Endothelial cell of umbilical vein (primary cell): Measurements from ENCODE around the gene UBR3. TPM values are rescaled to one million over a fixed set of nuclear protein-coding genes. Genes with fewer than 3 reads are reported as not detected.

Experiments used
- BruUV-seq: library from RNA; stranded (reverse); fragments of 400-500 nt; replicated peaks from 2 replicates; lab custom pipeline; 2021; lab: Mats Ljungman, UMichigan
- CTCF ChIA-PET: fragments of 300-600, 350-600 bp; sonication (Branson Sonifier 250); formaldehyde crosslinking; loops from one replicate; lab custom pipeline; 2021; ENCODE audit warnings: antibody characterized with exemption, inconsistent platforms; lab: Charles Lee
- POLR2A ChIA-PET: fragments of 300-600, 350-600 bp; sonication (Branson Sonifier 250); formaldehyde crosslinking; loops from one replicate; lab custom pipeline; 2021; ENCODE audit warnings: antibody characterized with exemption, inconsistent platforms; lab: Charles Lee
- DNase-seq: peaks from one replicate; pipeline ENCODE4 v3.0.0-alpha.2; 2011; ENCODE audit warnings: low read depth, low spot score
- FAIRE-seq: peaks from 2 replicates; lab custom pipeline; 2011; peaks lifted over from hg19 to GRCh38; lab: Jason Lieb, UNC
- H2AFZ ChIP-seq: 2 replicates; pipeline ENCODE4 v1.6.0; 2012; ENCODE audit warnings: low read depth, low read length, control low read depth, inconsistent platforms
- H3K27ac ChIP-seq: 2 replicates; pipeline ENCODE4 v1.5.1; 2011; ENCODE audit warnings: low read depth, mild to moderate bottlenecking, control low read depth, low read length, moderate library complexity; ENCODE audit not compliant: insufficient read depth
- H3K27me3 ChIP-seq, 2 experiments: 2 replicates each; pipeline versions ENCODE4 v1.6.0 to v1.6.1; 2011; ENCODE audit warnings: low read length in 2 of 2, mixed read lengths in 1 of 2; ENCODE audit not compliant: control insufficient read depth in 2 of 2, insufficient read depth in 2 of 2
- H3K36me3 ChIP-seq, 2 experiments: 2 replicates in 1 of 2; 3 replicates in 1 of 2; pipeline ENCODE4 v1.5.1; 2011; ENCODE audit warnings: low read length in 2 of 2, mild to moderate bottlenecking in 1 of 2, moderate library complexity in 1 of 2; ENCODE audit not compliant: control insufficient read depth in 2 of 2, insufficient read depth in 2 of 2; ENCODE audit errors: extremely low read depth in 1 of 2
- H3K4me1 ChIP-seq: 3 replicates; pipeline ENCODE4 v1.5.1; 2011; ENCODE audit warnings: mild to moderate bottlenecking, low read length; ENCODE audit not compliant: control insufficient read depth, insufficient read depth; ENCODE audit errors: extremely low read depth
- H3K4me2 ChIP-seq: 2 replicates; pipeline ENCODE4 v1.6.1; 2011; ENCODE audit warnings: low read length, control low read depth, mixed read lengths; ENCODE audit not compliant: insufficient read depth
- H3K4me3 ChIP-seq, 3 experiments: fragments of 200-600 bp in 1 of 3; sonication (generic), shearing (Covaris generic) in 1 of 3; replicated peaks in 1 of 3; 2 replicates each; pipeline ENCODE4 v1.5.1; 2011 to 2016; ENCODE audit warnings: control low read depth in 3 of 3, low read length in 3 of 3, mild to moderate bottlenecking in 2 of 3, inconsistent platforms in 1 of 3, low read depth in 1 of 3, moderate library complexity in 1 of 3; ENCODE audit not compliant: insufficient read depth in 1 of 3
- H3K79me2 ChIP-seq: 2 replicates; pipeline ENCODE4 v1.6.0; 2012; ENCODE audit warnings: low read length, inconsistent platforms; ENCODE audit not compliant: control insufficient read depth, insufficient read depth
- H3K9ac ChIP-seq: replicated peaks from 2 replicates; pipeline ENCODE3; 2011; ENCODE audit warnings: low read length, control low read depth; ENCODE audit not compliant: insufficient read depth; ENCODE audit errors: extremely low read depth
- H3K9me1 ChIP-seq: replicated peaks from 3 replicates; pipeline ENCODE4 v1.6.0; 2011; ENCODE audit warnings: mild to moderate bottlenecking, low read length; ENCODE audit not compliant: control insufficient read depth, insufficient read depth; ENCODE audit errors: extremely low read depth
- H3K9me3 ChIP-seq: replicated peaks from 2 replicates; pipeline ENCODE4 v1.5.1; 2012; ENCODE audit warnings: low read length, inconsistent platforms; ENCODE audit not compliant: control insufficient read depth, insufficient read depth
- H4K20me1 ChIP-seq: replicated peaks from 2 replicates; pipeline ENCODE3; 2011; ENCODE audit warnings: mild to moderate bottlenecking, low read length; ENCODE audit not compliant: control insufficient read depth, insufficient read depth; ENCODE audit errors: extremely low read depth
- CTCF ChIP-seq, 2 donors: IDR thresholded peaks; 1 replicate in 1 of 2; 2 replicates in 1 of 2; pipeline ENCODE4 v1.5.1; 2011; ENCODE audit warnings: low read length in 2 of 2, mild to moderate bottlenecking in 2 of 2, moderate library complexity in 2 of 2, control low read depth in 1 of 2, inconsistent platforms in 1 of 2, low read depth in 1 of 2; ENCODE audit not compliant: insufficient read depth in 1 of 2; ENCODE audit errors: extremely low read depth in 1 of 2
- EZH2 ChIP-seq: IDR thresholded peaks from 2 replicates; pipeline ENCODE4 v1.6.1; 2012; ENCODE audit warnings: borderline replicate concordance, low read depth, mild to moderate bottlenecking, moderate library complexity, low read length, inconsistent platforms; ENCODE audit not compliant: severe bottlenecking
- FOS ChIP-seq: IDR thresholded peaks from 2 replicates; pipeline ENCODE4 v1.6.1; 2011; ENCODE audit warnings: mild to moderate bottlenecking, low read length, moderate library complexity, borderline replicate concordance; ENCODE audit not compliant: insufficient read depth
- GATA2 ChIP-seq: IDR thresholded peaks from 2 replicates; pipeline ENCODE4 v1.7.0; 2011; ENCODE audit warnings: low read depth, mild to moderate bottlenecking, moderate library complexity, mixed read lengths, low read length; ENCODE audit not compliant: insufficient read length, insufficient read depth
- JUN ChIP-seq: IDR thresholded peaks from 2 replicates; pipeline ENCODE4 v1.6.1; 2011; ENCODE audit warnings: borderline replicate concordance, low read depth; ENCODE audit not compliant: insufficient read length, insufficient read depth
- MAX ChIP-seq: IDR thresholded peaks from 2 replicates; pipeline ENCODE4 v1.6.1; 2011; ENCODE audit not compliant: insufficient read depth, insufficient read length
- MYC ChIP-seq: IDR thresholded peaks from one replicate; pipeline ENCODE4 v1.6.1; 2011; ENCODE audit warnings: mild to moderate bottlenecking, low read depth, low read length
- POLR2A ChIP-seq: IDR thresholded peaks from 2 replicates; pipeline ENCODE4 v1.6.1; 2012; ENCODE audit warnings: low read depth, mild to moderate bottlenecking, control low read depth, low read length
- POLR2AphosphoS5 ChIP-seq: IDR thresholded peaks from 2 replicates; pipeline ENCODE4 v1.6.1; 2012; ENCODE audit warnings: low read depth, mild to moderate bottlenecking, control low read depth, low read length, moderate library complexity; ENCODE audit not compliant: insufficient read depth
- dilution Hi-C: fragments of 300-500 bp; cut with MboI; formaldehyde crosslinking; loops from one replicate; pipeline ENCODE4 v1.15.0; 2019; ENCODE audit warnings: low sequenced_read_pairs; ENCODE audit not compliant: extremely low pct_ligation_motif_present
- intact Hi-C: fragments of 100-400 bp; cut with micrococcal nuclease; formaldehyde crosslinking; loops from one replicate; pipeline ENCODE4 v1.10.0; 2022
- polyA plus RNA-seq, 4 experiments: library from polyadenylated mRNA; depleted of rRNA in 3 of 4; stranded (reverse) in 3 of 4; unstranded in 1 of 4; fragments of >200 nt; gene quantifications; 2 replicates each; pipeline versions ENCODE4 v1.2.1 to v1.2.3, GENCODE V29; 2011 to 2012; ENCODE audit warnings: missing spikeins in 1 of 4
- total RNA-seq: library from RNA; stranded (reverse); gene quantifications from 2 replicates; pipeline ENCODE4 v1.2.3, GENCODE V29; 2021

The UBR3 gene
- total and polyA plus RNA-seq, 2 donors (not counting 3 experiments of a cell fraction or from before 2014, with no cell fraction given) = 5.3 to 27.5 TPM

GRCh38 chr2:170121689-170122088 lies 294.4 kb downstream of the UBR3 start:
- H3K4me3 ChIP-seq = no peak overlapping the region
- no peak overlapping the region for H3K4me2 ChIP-seq
- intact Hi-C loops = no loop called here
- H4K20me1 ChIP-seq = no peaks in the 10 kb centered on the region
- POLR2A ChIA-PET = no interaction called here
- H3K9ac ChIP-seq = no peak overlapping the region
- TF ChIP-seq MAX = no peak
- no peak for TF ChIP-seq EZH2
- TF ChIP-seq POLR2A = no peak
- no peak for TF ChIP-seq MYC
- TF ChIP-seq CTCF (IDR thresholded peaks at IDR 0.05; ENCODE audit: extremely low read depth in 1 of 2, insufficient read depth in 1 of 2, low read depth in 1 of 2, low read length in 2 of 2) = no peak
- TF ChIP-seq GATA2 = no peak
- TF ChIP-seq FOS = no peak
- no peak for TF ChIP-seq JUN
- TF ChIP-seq POLR2AphosphoS5 = no peak
- H3K27me3 ChIP-seq = no peaks in the 10 kb centered on the region
- no peaks in the 10 kb centered on the region for H3K79me2 ChIP-seq
- dilution Hi-C loops = no loop called here
- no TSS peak for BruUV-seq
- H2AFZ ChIP-seq = no peak overlapping the region
- CTCF ChIA-PET = interaction anchor here (1.4 kb wide), 1 partner anchor 27 kb away, joined by 3 read pairs; no protein-coding TSS in a partner anchor
- H3K9me3 ChIP-seq = no peaks in the 10 kb centered on the region
- no peaks in the 10 kb centered on the region for H3K36me3 ChIP-seq
- H3K9me1 ChIP-seq = no peaks in the 10 kb centered on the region
- H3K27ac ChIP-seq = no peak overlapping the region
- FAIRE-seq (no peak), DNase-seq (no peak)
- peaks cover 4% of the 10 kb centered on the region for H3K4me1 ChIP-seq
